ENCODE results near the gene NAA38. TPM values are rescaled to one million over a fixed set of nuclear protein-coding genes. Genes with fewer than 3 reads are reported as not detected.
A peak's percentile ranks its signal among the peaks of the same experiment; 100 is the strongest.

Gene NAA38
- polyA plus RNA-seq, 3 donors: 64.5 to 134 (median 104) TPM

GRCh38 chr17:7859028-7859427 lies 1.7 kb upstream of the NAA38 start:
- no peak for DNase-seq (ENCODE audit: extremely low read depth in 1 of 11, low read depth in 9 of 11, low spot score in 4 of 11)

GRCh38 chr17:7858522-7858810 lies 1.1 kb upstream of the NAA38 start:
- peak in 2 of 11 donors; percentile 18 to 33 for DNase-seq (ENCODE audit: extremely low read depth in 1 of 11, low read depth in 9 of 11, low spot score in 4 of 11)

GRCh38 chr17:7857713-7858521 lies 558 bp upstream of the NAA38 start, which contains the start of gene CYB5D1:
Gene CYB5D1 (plus strand): TSS chr17:7858003. CDS start chr17:7858135, 132 bp downstream.
- DNase-seq (ENCODE audit: extremely low read depth in 1 of 11, low read depth in 9 of 11, low spot score in 4 of 11): peak in 9 of 11 donors; percentile 89 to 94 (median 91)

- peak in 1 of 11 donors; percentile 30 for DNase-seq (ENCODE audit: extremely low read depth in 1 of 11, low read depth in 9 of 11, low spot score in 4 of 11)
Measured at GRCh38 chr17:7856011-7856810, 1.1 kb downstream of the NAA38 start.

DNA sequence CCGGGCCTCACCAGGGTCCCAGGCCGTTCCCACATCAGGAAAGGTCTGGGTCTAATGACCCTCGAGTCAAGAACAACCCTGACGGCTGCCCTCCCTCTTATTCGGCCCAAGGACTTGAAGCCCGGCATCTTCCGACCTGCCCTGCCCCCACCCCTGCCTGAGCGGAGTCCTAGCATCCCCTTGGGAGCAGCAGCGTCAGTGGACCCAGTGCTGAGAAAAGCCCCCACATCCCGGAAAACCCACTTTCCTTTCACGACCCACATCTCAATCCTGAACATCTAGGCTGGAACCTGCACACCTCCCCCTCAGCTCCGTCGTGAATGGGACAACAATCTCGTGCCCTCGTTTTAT lies 1.7 kb downstream of the NAA38 start:
- DNase-seq (ENCODE audit: extremely low read depth in 1 of 11, low read depth in 9 of 11, low spot score in 4 of 11): no peak

GRCh38 chr17:7854851-7855659 lies 2.3 kb downstream of the NAA38 start, which contains the start of gene TMEM88:
Gene TMEM88 (plus strand): TSS chr17:7855066. CDS start chr17:7855075, 9 bp downstream.
- peak in 1 of 11 donors; percentile 36 for DNase-seq (ENCODE audit: extremely low read depth in 1 of 11, low read depth in 9 of 11, low spot score in 4 of 11)

DNA sequence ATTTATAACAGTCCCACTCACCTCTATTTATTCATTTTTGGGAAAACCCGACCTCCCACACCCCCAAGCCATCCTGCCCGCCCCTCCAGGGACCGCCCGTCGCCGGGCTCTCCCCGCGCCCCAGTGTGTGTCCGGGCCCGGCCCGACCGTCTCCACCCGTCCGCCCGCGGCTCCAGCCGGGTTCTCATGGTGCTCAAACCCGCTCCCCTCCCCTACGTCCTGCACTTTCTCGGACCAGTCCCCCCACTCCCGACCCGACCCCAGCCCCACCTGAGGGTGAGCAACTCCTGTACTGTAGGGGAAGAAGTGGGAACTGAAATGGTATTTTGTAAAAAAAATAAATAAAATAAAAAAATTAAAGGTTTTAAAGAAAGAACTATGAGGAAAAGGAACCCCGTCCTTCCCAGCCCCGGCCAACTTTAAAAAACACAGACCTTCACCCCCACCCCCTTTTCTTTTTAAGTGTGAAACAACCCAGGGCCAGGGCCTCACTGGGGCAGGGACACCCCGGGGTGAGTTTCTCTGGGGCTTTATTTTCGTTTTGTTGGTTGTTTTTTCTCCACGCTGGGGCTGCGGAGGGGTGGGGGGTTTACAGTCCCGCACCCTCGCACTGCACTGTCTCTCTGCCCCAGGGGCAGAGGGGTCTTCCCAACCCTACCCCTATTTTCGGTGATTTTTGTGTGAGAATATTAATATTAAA lies 3.1 kb downstream of the NAA38 start:
- no peak for DNase-seq (ENCODE audit: extremely low read depth in 1 of 11, low read depth in 9 of 11, low spot score in 4 of 11)

DNA sequence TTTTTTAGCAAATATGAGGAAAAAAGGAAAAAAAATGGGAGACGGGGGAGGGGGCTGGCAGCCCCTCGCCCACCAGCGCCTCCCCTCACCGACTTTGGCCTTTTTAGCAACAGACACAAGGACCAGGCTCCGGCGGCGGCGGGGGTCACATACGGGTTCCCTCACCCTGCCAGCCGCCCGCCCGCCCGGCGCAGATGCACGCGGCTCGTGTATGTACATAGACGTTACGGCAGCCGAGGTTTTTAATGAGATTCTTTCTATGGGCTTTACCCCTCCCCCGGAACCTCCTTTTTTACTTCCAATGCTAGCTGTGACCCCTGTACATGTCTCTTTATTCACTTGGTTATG lies 3.7 kb downstream of the NAA38 start:
- DNase-seq (ENCODE audit: extremely low read depth in 1 of 11, low read depth in 9 of 11, low spot score in 4 of 11): no peak

DNA sequence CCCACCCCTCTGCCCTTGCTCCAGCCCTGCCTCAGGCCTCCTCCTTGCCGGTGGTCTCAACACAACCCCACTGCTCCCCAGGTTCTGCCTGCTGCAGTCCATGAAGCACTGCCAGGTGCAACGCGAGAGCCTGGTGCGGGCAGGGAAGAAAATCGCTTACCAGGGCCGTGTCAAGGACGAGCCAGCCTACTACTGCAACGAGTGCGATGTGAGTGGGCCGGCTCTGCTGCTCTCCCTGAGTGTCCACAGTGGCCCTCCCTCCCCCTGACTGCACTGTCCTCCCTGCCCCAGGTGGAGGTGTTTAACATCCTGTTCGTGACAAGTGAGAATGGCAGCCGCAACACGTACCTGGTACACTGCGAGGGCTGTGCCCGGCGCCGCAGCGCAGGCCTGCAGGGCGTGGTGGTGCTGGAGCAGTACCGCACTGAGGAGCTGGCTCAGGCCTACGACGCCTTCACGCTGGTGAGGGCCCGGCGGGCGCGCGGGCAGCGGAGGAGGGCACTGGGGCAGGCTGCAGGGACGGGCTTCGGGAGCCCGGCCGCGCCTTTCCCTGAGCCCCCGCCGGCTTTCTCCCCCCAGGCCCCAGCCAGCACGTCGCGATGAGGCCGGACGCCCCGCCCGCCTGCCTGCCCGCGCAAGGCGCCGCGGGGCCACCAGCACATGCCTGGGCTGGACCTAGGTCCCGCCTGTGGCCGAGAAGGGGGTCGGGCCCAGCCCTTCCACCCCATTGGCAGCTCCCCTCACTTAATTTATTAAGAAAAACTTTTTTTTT lies 4.3 kb downstream of the NAA38 start:
- DNase-seq (ENCODE audit: extremely low read depth in 1 of 11, low read depth in 9 of 11, low spot score in 4 of 11): no peak

DNA sequence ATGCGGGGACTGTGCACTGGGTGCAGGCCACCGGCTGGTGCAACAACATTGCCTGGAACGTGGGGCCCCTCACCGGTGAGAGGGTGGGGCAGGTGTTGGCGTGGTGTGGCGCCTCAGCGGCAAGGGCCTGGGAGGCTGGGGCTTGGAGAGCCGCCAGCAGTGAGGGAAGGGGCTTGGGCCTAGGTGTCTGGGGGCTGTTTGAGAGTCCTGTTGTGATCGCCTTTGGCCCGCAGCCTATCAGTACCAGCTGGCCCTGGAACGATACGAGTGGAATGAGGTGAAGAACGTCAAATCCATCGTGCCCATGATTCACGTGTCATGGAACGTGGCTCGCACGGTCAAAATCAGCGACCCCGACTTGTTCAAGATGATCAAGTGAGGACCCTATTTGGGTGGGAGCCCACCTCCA lies 5.1 kb downstream of the NAA38 start:
- no peak for DNase-seq (ENCODE audit: extremely low read depth in 1 of 11, low read depth in 9 of 11, low spot score in 4 of 11)

GRCh38 chr17:7851438-7852261 lies 5.7 kb downstream of the NAA38 start:
- DNase-seq (ENCODE audit: extremely low read depth in 1 of 11, low read depth in 9 of 11, low spot score in 4 of 11): peak in 4 of 11 donors; percentile 82 to 87 (median 85)

DNA sequence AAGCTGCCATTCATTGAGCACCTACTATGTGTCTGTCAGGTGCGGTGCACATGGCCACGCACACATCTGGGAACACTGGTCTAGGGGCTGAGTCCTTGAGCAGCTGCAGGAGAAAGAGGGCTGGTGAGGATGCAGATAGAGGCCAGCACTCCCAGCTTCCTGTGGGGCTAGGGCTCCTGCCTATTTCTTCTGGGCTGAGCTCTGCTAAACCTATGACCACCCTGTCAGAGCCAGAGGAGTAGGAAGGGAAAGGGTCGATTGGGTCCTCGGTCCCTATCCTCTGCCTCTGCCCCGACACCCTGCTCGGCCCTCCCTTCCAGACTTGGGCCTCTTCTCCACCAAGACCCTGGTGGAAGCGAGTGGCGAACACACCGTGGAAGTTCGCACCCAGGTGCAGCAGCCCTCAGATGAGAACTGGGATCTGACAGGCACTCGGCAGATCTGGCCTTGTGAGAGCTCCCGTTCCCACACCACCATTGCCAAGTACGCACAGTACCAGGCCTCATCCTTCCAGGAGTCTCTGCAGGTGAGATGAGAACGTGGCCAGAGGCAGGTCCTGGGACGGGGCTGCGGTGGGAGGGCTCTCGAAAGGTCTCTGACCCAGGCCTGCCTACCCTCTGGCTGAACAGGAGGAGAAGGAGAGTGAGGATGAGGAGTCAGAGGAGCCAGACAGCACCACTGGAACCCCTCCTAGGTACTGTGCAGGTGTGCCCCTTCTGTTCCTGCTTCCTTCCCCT lies 6.5 kb downstream of the NAA38 start:
- no peak for DNase-seq (ENCODE audit: extremely low read depth in 1 of 11, low read depth in 9 of 11, low spot score in 4 of 11)

GRCh38 chr17:7849751-7850504 lies 7.4 kb downstream of the NAA38 start:
- no peak for DNase-seq (ENCODE audit: extremely low read depth in 1 of 11, low read depth in 9 of 11, low spot score in 4 of 11)

GRCh38 chr17:7849130-7849750 lies 8.1 kb downstream of the NAA38 start:
- no peak for DNase-seq (ENCODE audit: extremely low read depth in 1 of 11, low read depth in 9 of 11, low spot score in 4 of 11)

DNA sequence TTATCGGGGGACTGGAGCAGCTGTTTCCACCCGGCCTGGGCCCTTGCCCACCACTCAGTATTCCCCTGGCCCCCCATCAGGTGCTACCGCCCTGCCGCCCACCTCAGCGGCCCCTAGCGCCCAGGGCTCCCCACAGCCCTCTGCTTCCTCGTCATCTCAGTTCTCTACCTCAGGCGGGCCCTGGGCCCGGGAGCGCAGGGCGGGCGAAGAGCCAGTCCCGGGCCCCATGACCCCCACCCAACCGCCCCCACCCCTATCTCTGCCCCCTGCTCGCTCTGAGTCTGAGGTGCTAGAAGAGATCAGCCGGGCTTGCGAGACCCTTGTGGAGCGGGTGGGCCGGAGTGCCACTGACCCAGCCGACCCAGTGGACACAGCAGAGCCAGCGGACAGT lies 8.6 kb downstream of the NAA38 start:
- no peak for DNase-seq (ENCODE audit: extremely low read depth in 1 of 11, low read depth in 9 of 11, low spot score in 4 of 11)

DNA sequence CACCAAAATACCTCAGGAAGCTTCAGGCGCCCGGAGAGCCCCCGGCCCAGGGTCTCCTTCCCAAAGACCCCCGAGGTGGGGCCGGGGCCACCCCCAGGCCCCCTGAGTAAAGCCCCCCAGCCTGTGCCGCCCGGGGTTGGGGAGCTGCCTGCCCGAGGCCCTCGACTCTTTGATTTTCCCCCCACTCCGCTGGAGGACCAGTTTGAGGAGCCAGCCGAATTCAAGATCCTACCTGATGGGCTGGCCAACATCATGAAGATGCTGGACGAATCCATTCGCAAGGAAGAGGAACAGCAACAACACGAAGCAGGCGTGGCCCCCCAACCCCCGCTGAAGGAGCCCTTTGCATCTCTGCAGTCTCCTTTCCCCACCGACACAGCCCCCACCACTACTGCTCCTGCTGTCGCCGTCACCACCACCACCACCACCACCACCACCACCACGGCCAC lies 9.2 kb downstream of the NAA38 start:
- no peak for DNase-seq (ENCODE audit: extremely low read depth in 1 of 11, low read depth in 9 of 11, low spot score in 4 of 11)
